DND-41 (cell line): ENCODE results near the gene ARL13B.

Source experiments
- ATAC-seq: fragments of 200-7000 bp; cut with Tn5 transposase; 3 replicates; pipeline ENCODE4 v1.9.1; 2021; ENCODE audit warnings: low read depth; ENCODE audit not compliant: insufficient read depth
- DNase-seq: peaks from one replicate; pipeline ENCODE4 v3.0.0-alpha.2; 2020
- H2AFZ ChIP-seq: 2 replicates; pipeline ENCODE4 v1.6.0; 2012; ENCODE audit warnings: low read depth, low read length
- H3K27ac ChIP-seq: 2 replicates; pipeline ENCODE4 v1.5.1; 2012; ENCODE audit warnings: low read length, inconsistent platforms
- H3K27me3 ChIP-seq: fragments of 200-600 bp; sonication (generic); 2 replicates; pipeline ENCODE4 v1.6.0; 2012; ENCODE audit warnings: low read length, mild to moderate bottlenecking, inconsistent platforms; ENCODE audit not compliant: insufficient read depth, poor library complexity
- H3K36me3 ChIP-seq: 2 replicates; pipeline ENCODE4 v1.5.1; 2012; ENCODE audit warnings: low read length, inconsistent platforms; ENCODE audit not compliant: insufficient read depth
- H3K4me1 ChIP-seq: 2 replicates; pipeline ENCODE4 v1.5.1; 2012; ENCODE audit warnings: mild to moderate bottlenecking, low read length; ENCODE audit not compliant: insufficient read depth
- H3K4me2 ChIP-seq: 2 replicates; pipeline ENCODE4 v1.6.0; 2012; ENCODE audit warnings: mild to moderate bottlenecking, moderate library complexity, low read length, inconsistent platforms; ENCODE audit not compliant: insufficient read depth
- H3K4me3 ChIP-seq, 2 experiments: fragments of 200-600 bp in 1 of 2; shearing (Covaris generic) in 1 of 2; 2 replicates each; pipeline ENCODE4 v1.5.1; 2012 to 2016; ENCODE audit warnings: inconsistent platforms in 2 of 2, low read length in 2 of 2, mild to moderate bottlenecking in 2 of 2, low read depth in 1 of 2, moderate library complexity in 1 of 2
- H3K79me2 ChIP-seq: 2 replicates; pipeline ENCODE4 v1.6.0; 2012; ENCODE audit warnings: low read length, inconsistent platforms; ENCODE audit not compliant: insufficient read depth
- H3K9ac ChIP-seq: 2 replicates; pipeline ENCODE4 v1.6.0; 2012; ENCODE audit warnings: low read depth, mild to moderate bottlenecking, inconsistent platforms, low read length, moderate library complexity
- H3K9me3 ChIP-seq: 2 replicates; pipeline ENCODE4 v1.5.1; 2012; ENCODE audit warnings: low read length, moderate library complexity, mild to moderate bottlenecking, inconsistent platforms; ENCODE audit not compliant: insufficient read depth, severe bottlenecking
- H4K20me1 ChIP-seq: 2 replicates; pipeline ENCODE4 v1.6.0; 2012; ENCODE audit warnings: low read length; ENCODE audit not compliant: insufficient read depth
- EZH2 ChIP-seq: IDR thresholded peaks from 3 replicates; pipeline ENCODE4 v1.6.1; 2012; ENCODE audit warnings: borderline replicate concordance, low read depth, mild to moderate bottlenecking, moderate library complexity, low read length, inconsistent platforms; ENCODE audit not compliant: severe bottlenecking
- TF ChIP-seq, protein P1 (sequence below): IDR thresholded peaks from 2 replicates; pipeline ENCODE4 v1.5.1; 2012; ENCODE audit warnings: borderline replicate concordance, low read length, moderate library complexity, mild to moderate bottlenecking; ENCODE audit not compliant: poor library complexity, severe bottlenecking; ENCODE audit errors: extremely low read depth

ARL13B gene

DNA sequence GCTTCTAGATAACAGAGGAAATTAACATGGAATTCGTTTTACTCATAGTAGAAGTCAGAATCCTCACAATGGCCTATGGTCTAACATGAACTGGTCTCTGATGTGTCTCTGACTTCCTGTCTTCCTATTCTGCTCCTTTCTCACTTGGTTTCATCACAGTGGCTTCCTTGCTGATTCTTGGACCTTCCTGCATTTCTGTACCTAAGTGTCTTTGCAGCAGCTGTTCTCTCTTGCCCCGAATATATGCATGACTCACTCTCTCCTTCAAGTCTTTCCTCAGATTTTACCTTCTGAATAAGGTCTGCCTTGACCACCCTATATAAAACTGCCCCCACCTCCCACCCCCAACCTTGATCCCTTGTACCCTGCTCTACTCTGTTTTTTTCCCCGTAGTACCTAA lies 14.1 kb downstream of the ARL13B start:
- no peaks in the 10 kb centered on the region for H3K4me1 ChIP-seq
- no peak overlapping the region for H2AFZ ChIP-seq
- no peaks in the 10 kb centered on the region for H3K9me3 ChIP-seq
- peaks cover 4% of the 10 kb centered on the region; the same call in 1 of the 2 replicates for H4K20me1 ChIP-seq
- ATAC-seq (no peak), DNase-seq (no peak)
- H3K4me3 ChIP-seq = no peak overlapping the region
- no peak overlapping the region for H3K27ac ChIP-seq
- H3K79me2 ChIP-seq = peaks cover 14% of the 10 kb centered on the region; the same call in 1 of the 2 replicates
- no peak overlapping the region for H3K9ac ChIP-seq
- H3K36me3 ChIP-seq = peaks cover 6% of the 10 kb centered on the region; the same call in 1 of the 2 replicates
- no peak overlapping the region for H3K4me2 ChIP-seq
- H3K27me3 ChIP-seq = no peaks in the 10 kb centered on the region
- TF ChIP-seq EZH2 = no peak
- TF ChIP-seq, protein P1, sequence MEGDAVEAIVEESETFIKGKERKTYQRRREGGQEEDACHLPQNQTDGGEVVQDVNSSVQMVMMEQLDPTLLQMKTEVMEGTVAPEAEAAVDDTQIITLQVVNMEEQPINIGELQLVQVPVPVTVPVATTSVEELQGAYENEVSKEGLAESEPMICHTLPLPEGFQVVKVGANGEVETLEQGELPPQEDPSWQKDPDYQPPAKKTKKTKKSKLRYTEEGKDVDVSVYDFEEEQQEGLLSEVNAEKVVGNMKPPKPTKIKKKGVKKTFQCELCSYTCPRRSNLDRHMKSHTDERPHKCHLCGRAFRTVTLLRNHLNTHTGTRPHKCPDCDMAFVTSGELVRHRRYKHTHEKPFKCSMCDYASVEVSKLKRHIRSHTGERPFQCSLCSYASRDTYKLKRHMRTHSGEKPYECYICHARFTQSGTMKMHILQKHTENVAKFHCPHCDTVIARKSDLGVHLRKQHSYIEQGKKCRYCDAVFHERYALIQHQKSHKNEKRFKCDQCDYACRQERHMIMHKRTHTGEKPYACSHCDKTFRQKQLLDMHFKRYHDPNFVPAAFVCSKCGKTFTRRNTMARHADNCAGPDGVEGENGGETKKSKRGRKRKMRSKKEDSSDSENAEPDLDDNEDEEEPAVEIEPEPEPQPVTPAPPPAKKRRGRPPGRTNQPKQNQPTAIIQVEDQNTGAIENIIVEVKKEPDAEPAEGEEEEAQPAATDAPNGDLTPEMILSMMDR = no peak

DNA sequence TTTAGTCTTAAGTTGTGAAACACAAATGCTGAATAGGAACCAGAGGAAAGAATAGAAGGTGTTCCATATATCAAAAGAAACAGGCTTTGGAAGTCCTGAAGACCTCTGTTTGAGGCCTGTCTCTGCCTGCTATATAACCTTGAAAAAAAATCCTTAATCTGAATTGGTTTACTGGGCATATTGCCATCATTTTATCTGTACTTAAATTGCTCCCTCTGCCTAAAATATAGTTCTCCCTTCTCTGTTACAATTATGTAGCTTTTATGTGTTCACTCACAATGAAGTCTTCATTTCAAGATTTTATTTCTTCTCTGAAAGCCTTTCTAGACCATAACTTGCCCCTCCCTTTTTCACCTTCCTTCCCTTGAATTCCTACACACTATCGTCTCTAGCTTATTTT lies 21.2 kb downstream of the ARL13B start:
- TF ChIP-seq EZH2 = no peak
- TF ChIP-seq, protein P1 = no peak
- Histone ChIP-seq H3K79me2 (no peaks in the 10 kb centered on the region), H3K27me3 (no peaks in the 10 kb centered on the region), H3K27ac (no peak overlapping the region), H3K4me2 (no peak overlapping the region), H3K4me1 (peaks cover 5% of the 10 kb centered on the region; the same call in 1 of the 2 replicates), H3K9ac (no peak overlapping the region), H3K9me3 (no peaks in the 10 kb centered on the region), H4K20me1 (no peaks in the 10 kb centered on the region), H3K36me3 (peaks cover 6% of the 10 kb centered on the region; the same call in 1 of the 2 replicates), H3K4me3 (no peak overlapping the region), H2AFZ (no peak overlapping the region)
- DNase-seq (no peak), ATAC-seq (no peak)

DNA sequence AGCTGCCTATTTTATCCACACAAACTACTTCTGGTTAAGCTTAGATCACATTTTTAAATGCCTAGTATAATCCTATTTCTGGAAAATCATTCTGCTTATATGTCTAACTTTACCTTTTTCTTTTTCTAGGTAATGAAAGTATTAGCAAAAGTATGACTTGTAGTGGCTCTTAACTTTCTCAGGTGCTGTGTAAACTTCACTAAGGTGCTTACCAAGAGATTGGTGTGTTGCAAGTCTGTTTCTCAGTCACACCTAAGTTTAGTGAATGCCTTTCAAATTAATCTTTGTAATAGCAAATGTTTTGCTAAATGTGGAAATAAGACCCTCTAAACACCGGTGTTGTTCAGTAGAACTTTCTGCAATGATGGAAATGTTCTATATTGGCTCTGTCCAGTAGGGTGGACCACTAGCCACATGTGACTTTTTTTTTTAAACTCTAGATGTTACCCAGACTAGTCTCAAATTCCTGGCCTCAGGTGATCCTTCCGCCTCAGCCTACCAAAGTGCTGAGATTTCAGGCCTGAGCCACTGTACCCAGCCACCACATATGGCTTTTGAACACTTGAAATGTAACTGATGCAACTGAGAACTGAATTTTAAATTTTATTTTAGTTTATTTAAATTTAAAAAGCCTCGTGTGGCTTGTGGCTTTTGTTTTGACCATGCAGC lies 22.0 kb downstream of the ARL13B start:
- no peaks in the 10 kb centered on the region for H3K79me2 ChIP-seq
- no peak overlapping the region for H2AFZ ChIP-seq
- H3K9me3 ChIP-seq = no peaks in the 10 kb centered on the region
- no peaks in the 10 kb centered on the region for H3K27me3 ChIP-seq
- no peak overlapping the region for H3K4me2 ChIP-seq
- DNase-seq (no peak), ATAC-seq (no peak)
- H3K4me1 ChIP-seq = peaks cover 5% of the 10 kb centered on the region; the same call in 1 of the 2 replicates
- peaks cover under 1% of the 10 kb centered on the region; the same call in 1 of the 2 replicates for H3K36me3 ChIP-seq
- H3K27ac ChIP-seq = no peak overlapping the region
- no peak overlapping the region for H3K4me3 ChIP-seq
- H3K9ac ChIP-seq = no peak overlapping the region
- no peak for TF ChIP-seq EZH2
- TF ChIP-seq, protein P1 = no peak
- no peaks in the 10 kb centered on the region for H4K20me1 ChIP-seq
